ENCODE data around the gene SAT2. TPM values are rescaled to one million over a fixed set of nuclear protein-coding genes. Genes with fewer than 3 reads are reported as not detected.

The SAT2 gene
- total RNA-seq, 4 donors from 2014 or later, result 69.6 to 126 (median 85.0) TPM

- no peak for TF ChIP-seq CTCF (IDR thresholded peaks at IDR 0.05; ENCODE audit: low read depth)
These were observed 9.0 kb downstream of the SAT2 start for GRCh38 chr17:7618608-7619007.

DNA sequence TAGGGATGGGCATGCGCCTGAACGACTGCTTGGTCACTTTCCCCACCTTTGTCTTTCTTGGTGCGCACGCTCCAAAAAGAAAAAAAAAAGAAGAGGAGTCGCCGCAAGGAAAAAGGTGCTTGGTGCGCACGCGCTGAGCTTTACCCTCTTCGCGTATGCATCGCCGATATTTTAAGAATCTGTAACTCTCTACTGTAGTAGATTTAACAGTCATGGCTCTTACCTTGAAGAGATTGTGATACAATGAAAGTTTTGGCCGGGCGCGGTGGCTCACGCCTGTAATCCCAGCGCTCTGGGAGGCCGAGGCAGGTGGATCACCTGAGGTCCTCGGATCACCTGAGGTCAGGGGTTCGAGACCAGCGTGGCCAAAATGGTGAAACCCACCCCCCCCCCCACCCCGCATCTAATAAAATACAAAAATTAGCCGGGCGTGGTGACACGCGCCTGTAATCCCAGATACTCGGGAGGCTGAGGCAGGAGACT lies 12.3 kb downstream of the SAT2 start:
- no peak for TF ChIP-seq CTCF (IDR thresholded peaks at IDR 0.05; ENCODE audit: low read depth)

DNA sequence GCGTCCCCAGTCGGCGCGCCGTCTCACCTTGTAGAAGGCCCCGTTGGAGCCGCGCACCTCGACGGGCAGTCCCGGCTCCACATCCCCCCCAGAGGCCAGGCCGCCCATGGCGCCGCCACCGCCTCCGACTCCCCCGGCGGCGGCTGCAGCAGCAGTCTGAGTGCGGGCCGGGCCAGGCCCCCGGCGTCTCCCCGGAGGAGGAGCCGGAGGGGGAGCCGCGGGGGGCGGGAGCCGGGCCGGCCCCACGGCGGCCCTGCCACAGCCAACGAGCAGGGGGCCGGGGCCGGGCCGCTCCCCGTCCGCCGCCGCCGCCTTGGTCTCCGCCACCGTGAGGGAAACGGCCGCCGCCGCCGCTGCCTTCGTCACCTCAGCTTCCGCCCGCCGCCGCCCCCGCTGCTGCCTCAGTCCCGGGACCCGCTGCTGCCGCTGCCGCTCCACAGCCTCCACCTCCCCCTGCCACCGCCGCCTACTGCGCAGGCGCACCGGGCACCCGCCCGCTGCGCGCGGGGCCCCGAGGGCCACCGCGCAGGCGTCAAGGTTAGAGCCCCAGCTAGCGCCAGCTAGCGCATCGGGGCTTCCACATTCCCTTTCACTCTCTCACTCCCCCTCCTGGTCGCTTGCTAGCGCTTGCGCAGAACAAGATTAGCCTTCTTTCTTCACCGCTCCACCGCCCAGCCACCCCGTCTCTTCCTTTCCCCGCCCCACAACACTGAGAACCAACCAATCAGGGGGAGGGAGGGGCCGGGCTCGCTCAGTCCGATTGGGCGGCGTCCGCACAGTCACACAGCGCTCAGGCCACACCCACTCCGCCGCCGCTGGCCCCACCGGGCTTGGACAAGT lies 13.0 kb downstream of the SAT2 start, which contains the start of gene FXR2:
TSS of gene FXR2 (minus strand) at position 473 of the 840 bp plus-strand sequence. CDS start at position 108, 365 bp downstream.
- TF ChIP-seq CTCF (IDR thresholded peaks at IDR 0.05; ENCODE audit: low read depth), result no peak

DNA sequence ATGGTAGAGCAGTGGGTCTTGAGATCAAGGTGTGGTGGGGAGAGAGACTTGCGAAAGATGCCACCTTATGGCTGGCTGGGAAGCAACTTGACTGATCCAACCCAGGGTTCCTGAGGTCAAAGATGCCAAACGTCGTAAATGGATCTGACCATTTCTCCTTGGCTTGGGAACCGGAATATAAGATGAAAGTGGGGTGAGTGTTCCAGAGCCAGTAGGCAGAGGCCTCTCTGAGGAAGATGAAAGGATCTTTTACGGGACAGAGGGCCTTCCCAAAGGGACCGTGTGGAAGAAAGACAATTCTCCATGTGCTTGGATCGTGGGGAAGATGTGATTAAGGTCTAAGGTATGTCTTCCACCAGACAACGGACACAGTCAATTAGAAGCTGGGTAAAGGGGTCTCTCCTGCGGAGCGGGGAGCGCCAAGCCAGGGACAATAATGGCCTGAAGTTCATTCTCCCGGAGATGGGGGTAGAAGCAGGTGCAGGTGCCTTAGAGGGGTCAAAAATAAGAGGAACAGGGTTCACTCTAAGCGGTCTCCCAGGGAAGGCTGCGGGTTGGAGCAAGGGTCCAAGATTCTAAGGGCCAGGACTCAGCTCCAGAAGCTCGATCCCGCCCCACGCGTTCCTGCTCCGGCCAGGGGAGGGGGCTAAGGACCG lies 13.7 kb downstream of the SAT2 start:
- TF ChIP-seq CTCF (IDR thresholded peaks at IDR 0.05; ENCODE audit: low read depth), result no peak

DNA sequence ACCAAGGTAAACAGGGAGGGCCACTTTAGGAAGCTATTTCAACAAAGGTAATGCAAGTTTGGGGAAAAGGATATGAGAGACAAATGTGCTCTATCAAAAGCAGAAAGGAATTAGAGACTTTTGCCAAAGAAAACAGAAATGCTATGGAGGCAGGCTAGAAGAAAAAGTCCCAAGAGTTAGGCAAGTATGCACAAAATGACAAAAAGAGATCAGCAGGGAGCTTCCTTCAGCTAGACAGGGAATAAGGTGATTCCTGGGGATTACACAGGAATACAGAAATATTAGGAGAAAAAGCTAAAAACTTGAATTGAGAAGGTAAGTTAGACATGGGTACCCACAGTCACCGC lies 15.4 kb downstream of the SAT2 start:
- no peak for TF ChIP-seq CTCF (IDR thresholded peaks at IDR 0.05; ENCODE audit: low read depth)

DNA sequence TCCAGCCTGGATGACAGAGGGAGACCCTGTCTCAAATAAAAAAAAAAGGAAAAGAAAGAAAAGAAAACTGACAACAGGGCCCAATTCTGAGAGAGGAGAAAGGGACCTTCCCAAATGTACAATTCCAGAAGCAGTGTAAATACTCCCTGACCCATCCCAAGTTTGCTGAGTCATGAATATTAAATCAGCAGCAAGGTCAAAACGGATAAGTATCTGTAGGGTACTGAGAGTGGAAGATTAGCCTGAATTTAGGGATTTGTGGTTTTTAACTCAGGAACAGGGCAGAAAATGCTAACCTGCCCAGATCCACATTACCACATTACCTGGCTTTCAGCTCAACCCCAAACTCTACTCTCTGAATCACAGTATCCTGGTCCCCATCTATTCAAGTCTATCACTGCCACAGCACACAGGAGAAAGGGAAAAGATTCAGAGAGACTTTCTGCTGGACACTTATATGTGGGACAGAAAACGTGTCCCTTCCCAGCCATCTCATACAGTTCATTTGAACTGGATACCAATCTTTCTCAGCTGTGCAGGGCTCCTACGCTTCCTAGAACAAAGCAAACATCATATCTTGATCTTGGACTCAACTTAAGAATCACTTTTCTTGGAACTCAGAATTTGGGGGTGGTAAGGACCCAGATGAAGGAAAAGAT lies 15.9 kb downstream of the SAT2 start:
- no peak for TF ChIP-seq CTCF (IDR thresholded peaks at IDR 0.05; ENCODE audit: low read depth)

DNA sequence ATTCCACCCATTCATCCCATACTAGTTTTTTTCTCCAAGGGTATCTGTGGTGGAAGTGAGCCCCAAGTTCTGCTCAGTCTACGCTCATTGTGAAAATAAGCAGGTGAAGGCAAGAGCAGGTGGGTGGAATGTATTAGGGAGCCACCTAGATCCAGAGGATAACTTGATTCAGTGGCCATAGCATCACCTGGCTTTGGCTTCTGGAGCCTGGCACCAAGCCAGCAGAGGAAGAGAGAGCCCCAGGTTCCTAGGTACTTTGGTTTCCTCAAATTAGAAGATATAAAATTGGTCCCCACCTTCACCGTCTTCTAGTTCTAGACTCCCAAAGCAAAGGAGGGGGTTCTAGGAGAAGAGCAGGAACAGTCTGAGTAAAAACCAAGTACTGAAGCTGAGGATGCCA lies 17.0 kb downstream of the SAT2 start:
- no peak for TF ChIP-seq CTCF (IDR thresholded peaks at IDR 0.05; ENCODE audit: low read depth)
